ENCODE data around the gene TTC36. TPM values are rescaled to one million over a fixed set of nuclear protein-coding genes. Genes with fewer than 3 reads are reported as not detected.

TTC36 gene
- total RNA-seq, 1 donor from 2014 or later = 1.0 TPM

DNA sequence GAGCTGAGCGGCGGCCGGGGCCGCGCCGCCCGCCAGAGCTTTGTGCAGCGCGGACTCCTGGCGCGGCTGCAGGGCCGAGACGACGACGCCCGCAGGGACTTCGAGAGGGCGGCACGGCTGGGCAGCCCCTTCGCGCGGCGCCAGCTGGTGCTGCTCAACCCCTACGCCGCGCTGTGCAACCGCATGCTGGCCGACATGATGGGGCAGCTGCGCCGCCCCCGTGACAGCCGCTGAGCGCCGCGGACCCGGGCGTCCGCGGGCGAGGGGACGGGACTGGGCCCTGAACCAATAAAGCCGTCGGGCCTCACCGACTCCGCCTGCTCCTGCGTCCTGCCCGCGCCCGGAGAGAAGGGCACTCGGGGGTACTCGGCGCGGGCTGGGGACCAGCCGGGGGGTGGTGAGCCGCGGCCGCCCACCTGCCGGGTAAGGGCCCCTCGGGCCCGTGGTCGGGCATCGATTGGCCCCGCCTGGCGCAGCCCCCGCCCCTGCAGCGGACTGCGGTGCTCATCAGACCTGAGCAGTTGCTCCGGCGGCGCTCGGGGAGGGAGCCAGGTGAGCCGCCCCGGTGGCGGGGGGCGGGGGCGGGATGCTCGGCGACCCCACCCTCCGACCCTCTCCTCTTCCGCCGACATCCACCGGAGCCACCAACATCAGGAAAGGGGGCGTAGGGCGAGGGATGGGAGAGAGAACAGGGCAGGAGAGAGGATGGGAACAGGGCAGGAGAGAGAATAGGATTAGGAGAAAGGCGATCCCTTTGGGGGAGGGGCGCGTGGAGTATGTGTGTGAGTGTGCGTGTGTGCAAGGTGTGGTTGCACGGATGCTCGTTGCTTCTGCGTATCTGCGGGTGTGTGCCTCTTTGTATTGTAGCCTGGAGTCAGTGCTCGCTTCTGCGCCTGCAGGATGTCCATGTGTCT, 3.7 kb downstream of the TTC36 start, which contains the start of gene TMEM25:
TSS of gene TMEM25 (plus strand) at position 510 of the 914 bp plus-strand sequence. CDS start 610 bp downstream, outside the sequence.
- no peaks in the 10 kb centered on the region for H3K27me3 ChIP-seq (ENCODE audit: control insufficient read depth in 3 of 3, insufficient read depth in 3 of 3, low read length in 3 of 3)
- H3K9me3 ChIP-seq (ENCODE audit: control insufficient read depth in 3 of 3, low read length in 3 of 3) = no peaks in the 10 kb centered on the region
- H3K9ac ChIP-seq (ENCODE audit: low read depth in 1 of 3, low read length in 3 of 3) = peak within 1 kb of the TSS; percentile 66 to 86 (median 73)
- H3K27ac ChIP-seq (ENCODE audit: low read depth, low read length) = peak within 1 kb of the TSS; percentile 40
- H3K4me3 ChIP-seq (ENCODE audit: low read length in 3 of 3) = peak within 1 kb of the TSS; percentile 69 to 82 (median 82)
- H3K4me1 ChIP-seq (ENCODE audit: control insufficient read depth in 3 of 3, insufficient read depth in 3 of 3, low read length in 3 of 3) = peaks cover 17 to 26% (median 22%) of the 10 kb centered on the region in 3 donors
- H3K36me3 ChIP-seq (ENCODE audit: control insufficient read depth in 3 of 3, insufficient read depth in 3 of 3, low read length in 3 of 3) = peaks cover 0 to 5% (median 0%) of the 10 kb centered on the region in 3 donors

DNA sequence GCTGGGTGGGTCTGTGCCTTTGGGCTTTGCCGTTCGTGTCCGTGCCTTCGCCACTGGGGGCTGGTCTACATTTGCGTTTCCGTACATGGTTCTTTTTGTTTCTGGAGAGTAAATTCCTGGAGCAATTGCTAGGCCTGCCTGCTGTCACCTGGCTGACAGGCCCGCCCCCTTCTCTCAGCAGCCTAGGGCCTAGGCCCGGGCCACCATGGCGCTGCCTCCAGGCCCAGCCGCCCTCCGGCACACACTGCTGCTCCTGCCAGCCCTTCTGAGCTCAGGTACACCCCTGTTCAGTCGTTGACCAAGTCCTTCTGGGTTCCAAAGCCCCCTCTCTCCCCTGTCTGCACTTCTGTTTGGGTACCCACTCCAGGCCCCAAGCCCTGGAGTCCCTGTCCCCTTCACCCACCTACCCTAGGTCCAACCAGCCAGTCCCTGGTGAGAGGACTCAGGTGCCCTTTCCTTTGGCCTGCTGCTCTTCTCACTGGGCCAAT, 4.4 kb downstream of the TTC36 start:
- Histone ChIP-seq H3K9me3 (ENCODE audit: control insufficient read depth in 3 of 3, low read length in 3 of 3) (no peaks in the 10 kb centered on the region), H3K4me3 (ENCODE audit: low read length in 3 of 3) (peak overlapping the region; percentile 69 to 82 (median 80)), H3K4me1 (ENCODE audit: control insufficient read depth in 3 of 3, insufficient read depth in 3 of 3, low read length in 3 of 3) (peaks cover 17 to 26% (median 22%) of the 10 kb centered on the region in 3 donors), H3K36me3 (ENCODE audit: control insufficient read depth in 3 of 3, insufficient read depth in 3 of 3, low read length in 3 of 3) (peaks cover 0 to 5% (median 0%) of the 10 kb centered on the region in 3 donors), H3K9ac (ENCODE audit: low read depth in 1 of 3, low read length in 3 of 3) (peak overlapping the region; percentile 54 to 86 (median 73)), H3K27me3 (ENCODE audit: control insufficient read depth in 3 of 3, insufficient read depth in 3 of 3, low read length in 3 of 3) (no peaks in the 10 kb centered on the region), H3K27ac (ENCODE audit: low read depth, low read length) (peak overlapping the region; percentile 40)

DNA sequence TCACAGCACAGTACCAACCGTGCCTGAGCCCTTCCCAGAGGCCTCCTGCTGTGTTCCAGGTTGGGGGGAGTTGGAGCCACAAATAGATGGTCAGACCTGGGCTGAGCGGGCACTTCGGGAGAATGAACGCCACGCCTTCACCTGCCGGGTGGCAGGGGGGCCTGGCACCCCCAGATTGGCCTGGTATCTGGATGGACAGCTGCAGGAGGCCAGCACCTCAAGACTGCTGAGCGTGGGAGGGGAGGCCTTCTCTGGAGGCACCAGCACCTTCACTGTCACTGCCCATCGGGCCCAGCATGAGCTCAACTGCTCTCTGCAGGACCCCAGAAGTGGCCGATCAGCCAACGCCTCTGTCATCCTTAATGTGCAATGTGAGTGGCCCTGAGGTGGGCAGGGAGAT, 4.8 kb downstream of the TTC36 start:
- Histone ChIP-seq H3K4me1 (ENCODE audit: control insufficient read depth in 3 of 3, insufficient read depth in 3 of 3, low read length in 3 of 3) (peaks cover 17 to 26% (median 22%) of the 10 kb centered on the region in 3 donors), H3K9me3 (ENCODE audit: control insufficient read depth in 3 of 3, low read length in 3 of 3) (no peaks in the 10 kb centered on the region), H3K36me3 (ENCODE audit: control insufficient read depth in 3 of 3, insufficient read depth in 3 of 3, low read length in 3 of 3) (peaks cover 0 to 5% (median 0%) of the 10 kb centered on the region in 3 donors), H3K27ac (ENCODE audit: low read depth, low read length) (no peak overlapping the region), H3K4me3 (ENCODE audit: low read length in 3 of 3) (peak overlapping the region in 2 of 3 donors; percentile 69 to 82), H3K27me3 (ENCODE audit: control insufficient read depth in 3 of 3, insufficient read depth in 3 of 3, low read length in 3 of 3) (no peaks in the 10 kb centered on the region), H3K9ac (ENCODE audit: low read depth in 1 of 3, low read length in 3 of 3) (peak overlapping the region; percentile 54 to 86 (median 73))

DNA sequence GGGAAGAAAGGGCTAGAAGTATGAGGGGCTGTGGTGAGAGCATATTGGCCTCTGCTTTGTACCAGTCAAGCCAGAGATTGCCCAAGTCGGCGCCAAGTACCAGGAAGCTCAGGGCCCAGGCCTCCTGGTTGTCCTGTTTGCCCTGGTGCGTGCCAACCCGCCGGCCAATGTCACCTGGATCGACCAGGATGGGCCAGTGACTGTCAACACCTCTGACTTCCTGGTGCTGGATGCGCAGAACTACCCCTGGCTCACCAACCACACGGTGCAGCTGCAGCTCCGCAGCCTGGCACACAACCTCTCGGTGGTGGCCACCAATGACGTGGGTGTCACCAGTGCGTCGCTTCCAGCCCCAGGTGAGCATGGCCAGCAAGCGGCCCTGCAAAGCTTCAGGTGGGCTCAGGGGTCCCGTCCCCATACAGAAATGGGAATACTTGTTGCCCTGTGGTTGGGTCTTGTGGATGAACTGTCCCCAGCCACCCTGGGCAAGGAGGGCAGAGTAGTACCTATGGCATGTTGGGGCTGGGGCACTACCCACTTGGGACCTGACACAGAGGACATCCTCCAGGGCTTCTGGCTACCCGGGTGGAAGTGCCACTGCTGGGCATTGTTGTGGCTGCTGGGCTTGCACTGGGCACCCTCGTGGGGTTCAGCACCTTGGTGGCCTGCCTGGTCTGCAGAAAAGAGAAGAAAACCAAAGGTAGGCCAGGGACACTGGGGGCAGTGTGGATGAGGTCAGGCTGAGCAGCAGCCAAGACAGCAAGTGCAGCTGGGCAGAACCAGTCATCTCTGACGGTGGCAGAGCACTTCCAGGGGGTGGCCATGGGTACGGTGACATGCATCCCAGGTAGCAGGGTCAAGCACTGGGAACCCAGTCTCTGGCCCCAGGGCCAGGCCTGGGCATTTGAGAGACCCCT, 5.8 kb downstream of the TTC36 start:
- Histone ChIP-seq H3K36me3 (ENCODE audit: control insufficient read depth in 3 of 3, insufficient read depth in 3 of 3, low read length in 3 of 3) (peaks cover 0 to 5% (median 0%) of the 10 kb centered on the region in 3 donors), H3K4me1 (ENCODE audit: control insufficient read depth in 3 of 3, insufficient read depth in 3 of 3, low read length in 3 of 3) (peaks cover 17 to 26% (median 22%) of the 10 kb centered on the region in 3 donors), H3K4me3 (ENCODE audit: low read length in 3 of 3) (no peak overlapping the region), H3K27me3 (ENCODE audit: control insufficient read depth in 3 of 3, insufficient read depth in 3 of 3, low read length in 3 of 3) (no peaks in the 10 kb centered on the region), H3K9me3 (ENCODE audit: control insufficient read depth in 3 of 3, low read length in 3 of 3) (no peaks in the 10 kb centered on the region), H3K9ac (ENCODE audit: low read depth in 1 of 3, low read length in 3 of 3) (no peak overlapping the region), H3K27ac (ENCODE audit: low read depth, low read length) (no peak overlapping the region)

DNA sequence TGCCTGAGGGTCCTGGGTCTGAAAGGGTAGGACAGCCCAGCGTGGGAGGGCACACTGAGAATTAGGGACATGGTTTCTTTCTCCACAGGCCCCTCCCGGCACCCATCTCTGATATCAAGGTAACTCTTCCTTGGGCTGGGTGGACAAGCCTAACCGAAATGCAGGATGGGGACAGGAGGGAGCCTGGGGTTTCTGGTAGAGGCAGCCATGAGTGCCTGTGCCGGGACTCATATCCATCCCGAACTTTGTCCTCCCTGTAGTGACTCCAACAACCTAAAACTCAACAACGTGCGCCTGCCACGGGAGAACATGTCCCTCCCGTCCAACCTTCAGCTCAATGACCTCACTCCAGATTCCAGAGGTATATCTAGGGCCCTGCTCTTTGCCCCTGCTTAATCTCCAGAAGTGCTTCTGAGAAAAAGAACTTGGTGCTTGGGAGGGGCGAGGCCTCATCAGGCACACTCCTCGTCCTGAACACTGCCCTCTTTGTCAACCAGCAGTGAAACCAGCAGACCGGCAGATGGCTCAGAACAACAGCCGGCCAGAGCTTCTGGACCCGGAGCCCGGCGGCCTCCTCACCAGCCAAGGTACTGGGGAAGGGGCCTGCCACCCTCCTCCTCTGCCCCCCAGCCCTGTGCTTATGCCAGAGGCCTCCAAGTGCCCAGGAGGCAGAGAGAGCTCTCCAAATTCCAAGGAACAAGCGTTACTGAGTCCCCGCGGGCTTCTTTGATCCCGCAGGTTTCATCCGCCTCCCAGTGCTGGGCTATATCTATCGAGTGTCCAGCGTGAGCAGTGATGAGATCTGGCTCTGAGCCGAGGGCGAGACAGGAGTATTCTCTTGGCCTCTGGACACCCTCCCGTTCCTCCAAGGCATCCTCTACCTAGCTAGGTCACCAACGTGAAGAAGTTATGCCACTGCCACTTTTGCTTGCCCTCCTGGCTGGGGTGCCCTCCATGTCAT, 6.8 kb downstream of the TTC36 start:
- Histone ChIP-seq H3K36me3 (ENCODE audit: control insufficient read depth in 3 of 3, insufficient read depth in 3 of 3, low read length in 3 of 3) (peaks cover 0 to 5% (median 0%) of the 10 kb centered on the region in 3 donors), H3K27me3 (ENCODE audit: control insufficient read depth in 3 of 3, insufficient read depth in 3 of 3, low read length in 3 of 3) (no peaks in the 10 kb centered on the region), H3K27ac (ENCODE audit: low read depth, low read length) (no peak overlapping the region), H3K4me1 (ENCODE audit: control insufficient read depth in 3 of 3, insufficient read depth in 3 of 3, low read length in 3 of 3) (peaks cover 17 to 25% (median 21%) of the 10 kb centered on the region in 3 donors), H3K9ac (ENCODE audit: low read depth in 1 of 3, low read length in 3 of 3) (no peak overlapping the region), H3K9me3 (ENCODE audit: control insufficient read depth in 3 of 3, low read length in 3 of 3) (no peaks in the 10 kb centered on the region), H3K4me3 (ENCODE audit: low read length in 3 of 3) (no peak overlapping the region)

DNA sequence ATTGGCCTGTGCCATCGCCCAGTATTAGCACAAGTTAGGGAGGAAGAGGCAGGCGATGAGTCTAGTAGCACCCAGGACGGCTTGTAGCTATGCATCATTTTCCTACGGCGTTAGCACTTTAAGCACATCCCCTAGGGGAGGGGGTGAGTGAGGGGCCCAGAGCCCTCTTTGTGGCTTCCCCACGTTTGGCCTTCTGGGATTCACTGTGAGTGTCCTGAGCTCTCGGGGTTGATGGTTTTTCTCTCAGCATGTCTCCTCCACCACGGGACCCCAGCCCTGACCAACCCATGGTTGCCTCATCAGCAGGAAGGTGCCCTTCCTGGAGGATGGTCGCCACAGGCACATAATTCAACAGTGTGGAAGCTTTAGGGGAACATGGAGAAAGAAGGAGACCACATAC, 8.0 kb downstream of the TTC36 start:
- Histone ChIP-seq H3K27ac (ENCODE audit: low read depth, low read length) (no peak overlapping the region), H3K9ac (ENCODE audit: low read depth in 1 of 3, low read length in 3 of 3) (no peak overlapping the region), H3K27me3 (ENCODE audit: control insufficient read depth in 3 of 3, insufficient read depth in 3 of 3, low read length in 3 of 3) (no peaks in the 10 kb centered on the region), H3K36me3 (ENCODE audit: control insufficient read depth in 3 of 3, insufficient read depth in 3 of 3, low read length in 3 of 3) (peaks cover 0 to 5% (median 0%) of the 10 kb centered on the region in 3 donors), H3K9me3 (ENCODE audit: control insufficient read depth in 3 of 3, low read length in 3 of 3) (no peaks in the 10 kb centered on the region), H3K4me3 (ENCODE audit: low read length in 3 of 3) (no peak overlapping the region), H3K4me1 (ENCODE audit: control insufficient read depth in 3 of 3, insufficient read depth in 3 of 3, low read length in 3 of 3) (peaks cover 8 to 13% (median 9%) of the 10 kb centered on the region in 3 donors)

DNA sequence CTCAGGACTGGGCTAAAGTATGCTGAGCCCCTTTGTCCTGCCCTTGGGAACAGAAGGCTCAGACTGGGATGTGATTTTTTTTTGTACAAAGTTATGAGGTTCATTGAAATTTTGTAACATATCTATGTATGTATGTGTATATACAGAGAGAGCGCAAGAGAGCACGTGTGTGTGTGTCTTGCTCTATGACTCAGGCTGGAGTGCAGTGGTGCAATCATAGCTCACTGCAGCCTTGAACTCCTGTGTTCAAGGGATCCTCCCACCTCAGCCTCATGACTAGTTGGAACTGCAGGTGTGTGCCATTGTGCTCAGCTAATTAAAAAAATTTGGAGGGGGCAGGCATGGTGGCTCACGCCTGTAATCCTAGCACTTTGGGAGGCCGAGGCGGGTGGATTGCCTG, 9.5 kb downstream of the TTC36 start:
- H3K27me3 ChIP-seq (ENCODE audit: control insufficient read depth in 3 of 3, insufficient read depth in 3 of 3, low read length in 3 of 3) = no peaks in the 10 kb centered on the region
- no peak overlapping the region for H3K27ac ChIP-seq (ENCODE audit: low read depth, low read length)
- no peaks in the 10 kb centered on the region for H3K9me3 ChIP-seq (ENCODE audit: control insufficient read depth in 3 of 3, low read length in 3 of 3)
- H3K4me1 ChIP-seq (ENCODE audit: control insufficient read depth in 3 of 3, insufficient read depth in 3 of 3, low read length in 3 of 3) = peaks cover under 1 to 4% (median 3%) of the 10 kb centered on the region in 3 donors
- no peak overlapping the region for H3K9ac ChIP-seq (ENCODE audit: low read depth in 1 of 3, low read length in 3 of 3)
- H3K36me3 ChIP-seq (ENCODE audit: control insufficient read depth in 3 of 3, insufficient read depth in 3 of 3, low read length in 3 of 3) = peaks cover 0 to 7% (median 1%) of the 10 kb centered on the region in 3 donors
- no peak overlapping the region for H3K4me3 ChIP-seq (ENCODE audit: low read length in 3 of 3)

DNA sequence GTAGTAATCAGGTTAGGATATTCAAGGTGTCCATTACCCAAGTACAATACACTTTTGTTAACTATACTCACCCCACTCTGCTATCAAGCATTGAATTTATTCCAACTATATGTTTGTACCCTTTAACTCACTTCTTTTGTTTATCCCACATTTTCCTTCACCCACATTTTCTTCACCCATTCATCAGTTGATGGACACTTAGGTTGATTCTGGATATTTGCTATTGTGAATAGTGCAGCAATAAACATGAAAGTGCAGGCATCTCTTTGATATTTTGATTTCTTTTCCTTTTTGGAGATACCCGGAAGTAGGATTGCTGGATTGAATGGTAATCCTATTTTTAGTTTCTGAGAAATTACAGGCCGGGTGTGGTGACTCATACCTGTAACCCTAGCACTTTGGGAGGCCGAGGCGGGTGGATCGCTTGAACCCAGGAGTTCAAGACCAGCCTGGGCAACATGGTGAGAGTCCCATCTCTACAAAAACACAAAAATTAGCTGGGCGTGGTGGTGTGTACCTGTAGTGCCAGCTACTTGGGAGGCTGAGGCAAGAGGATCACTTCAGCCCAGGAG, 10.2 kb downstream of the TTC36 start:
- Histone ChIP-seq H3K27ac (ENCODE audit: low read depth, low read length) (no peak overlapping the region), H3K27me3 (ENCODE audit: control insufficient read depth in 3 of 3, insufficient read depth in 3 of 3, low read length in 3 of 3) (no peaks in the 10 kb centered on the region), H3K9ac (ENCODE audit: low read depth in 1 of 3, low read length in 3 of 3) (no peak overlapping the region), H3K4me3 (ENCODE audit: low read length in 3 of 3) (no peak overlapping the region), H3K4me1 (ENCODE audit: control insufficient read depth in 3 of 3, insufficient read depth in 3 of 3, low read length in 3 of 3) (no peaks in the 10 kb centered on the region), H3K9me3 (ENCODE audit: control insufficient read depth in 3 of 3, low read length in 3 of 3) (no peaks in the 10 kb centered on the region), H3K36me3 (ENCODE audit: control insufficient read depth in 3 of 3, insufficient read depth in 3 of 3, low read length in 3 of 3) (peaks cover 0 to 9% (median 5%) of the 10 kb centered on the region in 3 donors)

Measured in skeletal muscle tissue (tissue), 4 donors.